ENCODE results near the gene SLC5A11. TPM values are rescaled to one million over a fixed set of nuclear protein-coding genes. Genes with fewer than 3 reads are reported as not detected.

Gene SLC5A11
- total RNA-seq, 1 donor from 2014 or later = not detected

DNA sequence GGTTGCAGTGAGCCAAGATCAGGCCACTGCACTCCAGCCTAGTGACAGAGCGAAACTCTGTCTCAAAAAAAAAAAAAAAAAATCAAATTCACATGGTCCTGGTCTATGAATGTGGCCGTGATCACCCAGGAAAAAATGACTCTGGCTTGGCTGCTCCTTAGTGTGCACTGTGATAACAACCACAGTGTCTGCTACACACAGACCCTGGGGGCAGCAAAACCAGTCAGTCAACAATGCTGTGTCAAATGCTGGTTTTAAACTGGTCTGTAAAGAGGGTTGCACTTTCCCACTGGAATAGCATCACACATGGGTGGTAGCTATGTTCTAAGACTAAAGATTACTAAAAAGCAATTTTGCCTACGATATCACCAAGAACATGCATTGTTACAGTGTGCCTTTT is 98.4 kb downstream of the SLC5A11 start:
- DNase-seq (no peak), ATAC-seq (ENCODE audit: poor library complexity) (no peak)
- intact Hi-C loops (cut with DNase I) = no loop called here

DNA sequence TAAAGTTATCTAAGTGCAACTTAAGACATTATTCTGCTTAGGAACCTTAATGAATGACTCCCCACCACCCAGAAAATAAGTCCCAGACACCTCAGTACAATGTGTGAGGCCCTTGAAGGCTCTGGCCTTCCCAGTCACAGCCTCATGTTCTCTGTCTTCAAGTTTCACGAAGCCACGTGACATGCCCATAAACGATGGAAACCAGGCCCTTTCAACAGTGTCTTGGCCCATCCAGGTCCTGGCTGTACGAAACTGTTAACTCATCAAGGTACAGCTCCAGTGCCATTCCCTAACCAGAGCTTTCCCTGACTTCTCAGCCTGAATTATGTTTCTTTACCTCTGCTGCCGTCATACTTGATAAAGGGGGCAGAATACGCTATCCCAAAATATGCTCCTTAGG is 100.4 kb downstream of the SLC5A11 start:
- no peak for DNase-seq
- ATAC-seq (ENCODE audit: poor library complexity) = no peak
- intact Hi-C loops (cut with DNase I) = no loop called here

DNA sequence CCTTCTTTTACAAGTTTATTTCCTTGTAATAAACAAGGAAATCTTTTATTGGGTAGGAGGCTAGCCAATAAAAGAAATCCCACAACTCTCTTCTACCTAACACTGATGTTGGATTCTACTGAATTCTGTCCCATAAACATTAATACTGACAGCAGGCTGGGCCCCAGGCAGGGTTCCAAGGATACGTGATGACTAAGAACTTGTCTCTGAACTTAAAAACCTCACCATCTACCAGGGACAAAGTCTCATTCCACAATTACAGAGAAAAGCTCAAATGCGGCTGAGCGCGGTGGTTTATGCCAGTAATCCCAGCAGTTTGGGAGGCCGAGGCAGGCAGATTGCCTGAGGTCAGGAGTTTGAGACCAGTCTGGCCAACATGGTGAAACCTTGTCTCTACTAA is 104.5 kb downstream of the SLC5A11 start:
- intact Hi-C loops (cut with DNase I) = loop anchor here (10.0 kb wide), 1 partner anchor 135 kb away; no protein-coding TSS in a partner anchor
- ATAC-seq (ENCODE audit: poor library complexity) (no peak), DNase-seq (no peak)

DNA sequence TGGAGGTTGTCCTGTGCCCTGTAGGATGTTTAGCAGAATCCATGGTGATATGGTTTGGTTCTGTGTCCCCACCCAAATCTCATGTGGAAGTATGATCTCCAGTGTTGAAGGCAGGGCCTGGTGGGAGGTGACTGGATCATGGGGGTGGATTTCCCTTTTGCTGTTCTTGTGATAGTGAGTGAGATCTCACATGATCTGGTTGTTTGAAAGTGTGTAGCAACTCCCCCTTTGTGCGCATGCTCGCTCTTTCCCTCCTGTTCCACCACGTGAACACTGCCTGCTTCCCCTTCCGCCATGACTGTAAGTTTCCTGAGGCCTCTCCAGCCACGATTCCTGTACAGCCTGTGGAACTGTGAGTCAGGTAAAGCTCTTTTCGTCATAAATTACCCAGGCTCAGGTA is 107.5 kb downstream of the SLC5A11 start:
- DNase-seq (no peak), ATAC-seq (ENCODE audit: poor library complexity) (no peak)
- intact Hi-C loops (cut with DNase I) = loop anchor here (10.0 kb wide), 1 partner anchor 131 kb away; no protein-coding TSS in a partner anchor

DNA sequence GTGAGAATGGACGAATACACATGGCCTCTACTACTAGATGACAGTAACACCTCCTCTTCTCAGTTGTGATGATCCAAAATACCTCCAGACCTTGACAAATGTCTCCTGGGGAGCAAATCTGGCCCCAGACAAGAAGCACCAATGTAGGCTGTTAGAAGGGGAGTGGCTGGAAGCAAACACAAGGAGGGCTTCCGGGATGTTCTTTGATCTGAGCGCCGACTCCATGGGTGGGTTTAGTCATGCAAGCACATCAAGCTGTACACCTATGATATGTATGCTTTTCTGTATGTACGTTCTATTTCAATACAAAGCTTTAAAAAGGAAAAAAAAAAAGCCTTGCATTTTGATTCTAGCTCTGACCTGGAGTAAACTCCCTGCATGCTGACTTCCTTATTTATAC is 108.0 kb downstream of the SLC5A11 start:
- ATAC-seq (ENCODE audit: poor library complexity) (no peak), DNase-seq (no peak)
- intact Hi-C loops (cut with DNase I) = loop anchor here (10.0 kb wide), 1 partner anchor 131 kb away; no protein-coding TSS in a partner anchor

DNA sequence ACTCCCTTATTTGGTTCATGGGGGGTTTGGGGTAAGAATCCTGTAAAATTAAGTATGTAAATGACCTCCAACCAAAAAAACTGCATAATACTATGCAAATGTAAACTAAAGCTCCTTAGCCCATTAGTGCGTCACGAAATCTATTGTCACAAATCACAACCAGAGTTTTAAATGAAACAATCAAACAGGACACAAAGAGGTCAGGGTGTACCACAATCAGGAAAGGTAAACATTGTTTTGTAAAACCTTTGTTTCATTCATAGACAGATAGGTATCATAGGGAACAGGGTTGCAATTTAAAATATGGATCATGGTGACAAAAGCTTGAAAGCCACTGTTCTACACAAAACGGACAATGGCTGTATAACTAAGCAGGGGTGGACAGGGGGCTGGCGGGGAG is 108.4 kb downstream of the SLC5A11 start:
- ATAC-seq (ENCODE audit: poor library complexity) (no peak), DNase-seq (no peak)
- intact Hi-C loops (cut with DNase I) = loop anchor here (10.0 kb wide), 1 partner anchor 131 kb away; no protein-coding TSS in a partner anchor

DNA sequence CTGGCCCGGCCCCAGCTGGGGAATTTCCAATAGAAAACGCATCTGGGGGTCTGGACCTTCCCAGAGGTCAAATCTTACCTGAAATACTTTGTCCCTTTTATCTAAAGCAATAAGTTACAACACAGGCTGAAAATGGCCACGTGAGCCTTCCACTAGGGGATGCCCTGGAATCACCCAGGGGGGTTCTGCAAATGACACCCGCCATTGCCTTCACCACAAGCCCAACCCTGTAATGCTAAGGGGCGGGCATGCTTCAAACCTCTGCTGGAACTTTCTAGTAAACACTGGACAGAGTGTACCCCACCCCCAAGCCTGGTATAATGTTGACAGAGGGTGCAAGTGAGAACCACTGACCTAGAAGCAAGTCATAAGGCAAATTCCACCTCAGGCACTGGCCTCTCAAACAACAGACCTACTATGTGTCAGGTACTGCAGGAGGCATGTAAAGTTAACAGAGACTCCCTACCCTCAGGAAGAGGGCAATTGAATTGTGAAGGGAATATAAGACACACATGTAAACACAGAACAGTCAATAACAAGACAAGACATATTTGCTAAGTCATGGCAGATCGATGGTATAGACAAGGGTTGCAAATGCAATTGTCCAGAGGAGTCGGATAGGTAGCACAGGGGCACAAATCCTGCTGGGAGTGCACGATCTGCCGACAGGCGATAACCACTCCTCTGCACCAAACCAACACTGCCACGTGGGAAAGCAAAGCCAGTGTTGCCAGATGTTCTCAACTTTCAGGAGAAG is 110.4 kb downstream of the SLC5A11 start:
- no peak for ATAC-seq (ENCODE audit: poor library complexity)
- intact Hi-C loops (cut with DNase I) = loop anchor here (10.0 kb wide), 1 partner anchor 129 kb away; no protein-coding TSS in a partner anchor

DNA sequence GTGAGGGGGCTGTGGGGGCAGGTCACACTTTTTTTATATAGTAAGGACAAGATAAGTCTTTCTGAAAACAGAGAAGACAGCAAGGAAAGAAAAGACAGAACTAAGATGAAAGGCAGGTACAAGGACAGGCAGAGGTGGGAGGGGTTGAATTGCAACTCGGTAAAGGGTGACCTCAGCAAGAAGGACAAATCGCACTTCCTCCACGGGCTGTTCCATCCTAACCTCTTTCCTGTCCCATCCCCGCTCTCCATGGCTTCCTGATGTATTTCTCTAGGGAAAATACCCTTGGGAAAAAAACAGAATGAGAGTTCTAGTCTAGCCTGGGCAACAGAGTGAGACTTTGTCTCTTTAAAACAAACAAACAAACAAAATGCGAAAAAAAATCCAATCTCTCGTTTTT is 112.1 kb downstream of the SLC5A11 start:
- ATAC-seq (ENCODE audit: poor library complexity) (peak; percentile 25), DNase-seq (no peak)
- intact Hi-C loops (cut with DNase I) = loop anchor here (10.0 kb wide), 1 partner anchor 127 kb away; no protein-coding TSS in a partner anchor

More for the DNA sequence above, 110.4 kb downstream of the SLC5A11 start:
- DNase-seq = no peak

Other genes with a start within 250 kb of the SLC5A11 start
- 35.6 TPM for gene TNRC6A, start 116.3 kb upstream of the SLC5A11 start, total RNA-seq
- gene ARHGAP17, start 169.4 kb downstream of the SLC5A11 start, total RNA-seq = 54.8 TPM